Common myeloid progenitor, CD34-positive (primary cell): ENCODE data around the gene SNX24.
A peak's percentile ranks its signal among the peaks of the same experiment; 100 is the strongest.

Experiments used
- CTCF ChIA-PET: fragments of 350-600 bp; sonication (Branson Sonifier 250); formaldehyde crosslinking; loops from one replicate; lab custom pipeline; 2021; ENCODE audit warnings: antibody characterized with exemption; lab: Charles Lee
- POLR2A ChIA-PET: fragments of 350-600 bp; sonication (Branson Sonifier 250); formaldehyde crosslinking; loops from one replicate; lab custom pipeline; 2021; ENCODE audit warnings: antibody characterized with exemption; lab: Charles Lee
- DNase-seq, 3 donors: peaks; one replicate each; pipeline versions ENCODE4 v3.0.0 to v3.0.0-alpha.2; 2013
- H3K27ac ChIP-seq, 2 experiments: 1 replicate in 1 of 2; 2 replicates in 1 of 2; pipeline ENCODE4 v1.7.0; 2013; ENCODE audit warnings: inconsistent platforms in 2 of 2, low read length in 2 of 2, mild to moderate bottlenecking in 2 of 2, low read depth in 1 of 2, moderate library complexity in 1 of 2; ENCODE audit not compliant: severe bottlenecking in 2 of 2, insufficient read depth in 1 of 2, poor library complexity in 1 of 2
- H3K27me3 ChIP-seq, 5 experiments: replicated peaks in 2 of 5; 1 replicate in 3 of 5; 2 replicates in 2 of 5; pipeline versions ENCODE4 v1.6.1 to v1.7.0; 2013; ENCODE audit warnings: low read length in 4 of 5, mild to moderate bottlenecking in 2 of 5, moderate library complexity in 2 of 5, inconsistent platforms in 1 of 5; ENCODE audit not compliant: insufficient read depth in 5 of 5, control insufficient read depth in 4 of 5
- H3K36me3 ChIP-seq, 4 experiments: 1 replicate in 2 of 4; 2 replicates in 2 of 4; pipeline versions ENCODE4 v1.6.1 to v1.7.0; 2013; ENCODE audit warnings: low read length in 3 of 4, control low read depth in 1 of 4, mild to moderate bottlenecking in 1 of 4; ENCODE audit not compliant: control insufficient read depth in 4 of 4, insufficient read depth in 4 of 4
- H3K4me1 ChIP-seq, 4 experiments: 1 replicate in 3 of 4; 2 replicates in 1 of 4; pipeline versions ENCODE4 v1.6.1 to v1.7.1; 2013; ENCODE audit warnings: low read length in 3 of 4, mild to moderate bottlenecking in 3 of 4, control low read depth in 1 of 4, inconsistent platforms in 1 of 4, moderate library complexity in 1 of 4; ENCODE audit not compliant: control insufficient read depth in 4 of 4, insufficient read depth in 4 of 4; ENCODE audit errors: control extremely low read depth in 1 of 4
- H3K4me3 ChIP-seq, 7 experiments: 1 replicate in 4 of 7; 2 replicates in 3 of 7; pipeline versions ENCODE4 v1.5.1 to v1.7.0; 2013; ENCODE audit warnings: mild to moderate bottlenecking in 7 of 7, low read length in 6 of 7, moderate library complexity in 6 of 7, inconsistent platforms in 2 of 7, low read depth in 2 of 7, control low read depth in 1 of 7; ENCODE audit not compliant: insufficient read depth in 4 of 7, control insufficient read depth in 1 of 7; ENCODE audit errors: extremely low read depth in 1 of 7
- H3K9me3 ChIP-seq, 5 experiments: 1 replicate in 4 of 5; 2 replicates in 1 of 5; pipeline versions ENCODE4 v1.6.1 to v1.7.1; 2013; ENCODE audit warnings: low read length in 4 of 5, mild to moderate bottlenecking in 2 of 5, inconsistent platforms in 1 of 5, low read depth in 1 of 5, moderate library complexity in 1 of 5; ENCODE audit not compliant: control insufficient read depth in 4 of 5, insufficient read depth in 2 of 5; ENCODE audit errors: control extremely low read depth in 1 of 5
- WGBS: methylation state at CpG from one replicate; pipeline ENCODE4 v1.1.5; 2013; ENCODE audit not compliant: insufficient coverage; 5-methylcytosine and 5-hydroxymethylcytosine counted together

SNX24 gene

DNA sequence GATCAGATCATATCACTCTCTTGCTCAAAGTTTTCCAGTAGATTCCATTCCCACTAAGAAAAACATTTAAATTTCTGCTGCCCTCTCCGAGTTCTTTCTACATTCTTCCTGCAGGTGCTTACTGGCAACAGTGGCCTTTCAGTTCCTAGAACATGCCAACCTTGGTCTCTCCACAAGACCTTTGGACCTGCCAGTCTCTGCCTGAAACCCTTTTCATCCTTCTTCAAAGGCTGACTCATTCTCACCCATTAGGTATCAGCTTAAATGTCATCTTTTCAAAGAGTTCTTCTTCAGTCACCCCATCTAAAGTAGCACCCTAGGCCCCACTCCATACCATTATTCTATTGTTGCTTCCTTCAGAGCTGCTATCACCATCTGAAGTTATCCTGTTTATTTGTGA is 169.3 kb downstream of the SNX24 start:
- POLR2A ChIA-PET: no interaction called here
- no peaks in the 10 kb centered on the region for H3K4me1 ChIP-seq
- 91% methylated on average over 1 of the region's 1 CpG for WGBS
- no peak overlapping the region for H3K4me3 ChIP-seq
- DNase-seq: no peak
- no peaks in the 10 kb centered on the region for H3K9me3 ChIP-seq
- no peak overlapping the region for H3K27ac ChIP-seq
- H3K27me3 ChIP-seq: no peaks in the 10 kb centered on the region
- CTCF ChIA-PET: no interaction called here
- H3K36me3 ChIP-seq: no peaks in the 10 kb centered on the region

DNA sequence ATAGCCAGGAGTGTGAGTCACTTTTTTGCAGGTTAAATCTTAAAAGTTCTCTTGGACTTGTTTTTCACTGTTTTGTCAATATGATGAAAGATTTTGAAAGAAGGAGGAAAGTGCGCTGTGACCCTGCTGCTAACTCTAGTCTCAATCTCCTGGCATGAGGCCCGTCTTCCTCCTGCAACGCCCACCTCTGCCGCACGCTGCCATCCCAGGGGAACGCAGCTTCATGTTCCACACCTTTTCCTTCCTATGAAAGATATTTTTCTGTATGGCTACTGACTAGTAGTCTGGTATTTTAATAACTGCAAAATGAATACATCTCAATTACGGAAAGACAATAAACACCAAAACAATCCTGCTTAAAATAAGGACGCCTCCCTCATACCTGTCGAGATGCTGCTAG is 182.8 kb downstream of the SNX24 start:
- no peak for DNase-seq
- no peaks in the 10 kb centered on the region for H3K4me1 ChIP-seq
- no peak overlapping the region for H3K27ac ChIP-seq
- no peaks in the 10 kb centered on the region for H3K36me3 ChIP-seq
- POLR2A ChIA-PET: no interaction called here
- WGBS: 100% methylated on average over 2 of the region's 9 CpGs
- no peaks in the 10 kb centered on the region for H3K9me3 ChIP-seq
- CTCF ChIA-PET: no interaction called here
- H3K27me3 ChIP-seq: peaks cover 0 to 27% (median 14%) of the 10 kb centered on the region in 5 experiments
- no peak overlapping the region for H3K4me3 ChIP-seq

DNA sequence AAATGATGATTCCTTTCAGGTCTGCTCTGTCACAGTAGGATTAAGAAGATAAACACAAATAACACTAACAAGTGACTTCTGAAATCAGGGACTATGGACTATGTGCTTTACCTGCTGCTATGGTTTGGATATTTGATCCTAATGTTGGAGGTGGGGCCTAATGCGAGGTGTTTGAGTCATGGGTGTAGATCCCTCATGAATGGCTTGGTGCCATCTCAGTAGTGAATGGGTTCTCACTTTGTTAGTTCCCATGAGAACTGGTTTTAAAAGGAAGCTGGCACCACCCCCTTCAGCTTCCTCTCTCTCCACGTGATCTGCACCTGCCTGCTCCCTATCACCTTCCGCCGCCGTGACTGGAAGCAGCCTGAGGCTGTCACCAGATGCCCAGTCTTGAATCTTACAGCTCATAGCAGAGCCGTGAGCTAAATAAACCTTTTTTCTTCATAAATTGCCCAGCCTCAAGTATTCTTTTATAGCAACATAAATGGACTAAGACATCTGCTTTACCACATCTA is 187.8 kb downstream of the SNX24 start:
- Histone ChIP-seq H3K36me3 (no peaks in the 10 kb centered on the region), H3K27ac (no peak overlapping the region), H3K4me3 (no peak overlapping the region), H3K4me1 (peaks cover 0 to 21% (median 16%) of the 10 kb centered on the region in 4 experiments), H3K9me3 (no peaks in the 10 kb centered on the region), H3K27me3 (peaks cover 3 to 74% (median 36%) of the 10 kb centered on the region in 5 experiments)
- ChIA-PET CTCF (interaction anchor here (0.6 kb wide), 1 partner anchor 18 kb away, joined by 3 read pairs; no protein-coding TSS in a partner anchor), POLR2A (no interaction called here)
- WGBS: 75% methylated on average over 2 of the region's 6 CpGs
- DNase-seq: no peak

DNA sequence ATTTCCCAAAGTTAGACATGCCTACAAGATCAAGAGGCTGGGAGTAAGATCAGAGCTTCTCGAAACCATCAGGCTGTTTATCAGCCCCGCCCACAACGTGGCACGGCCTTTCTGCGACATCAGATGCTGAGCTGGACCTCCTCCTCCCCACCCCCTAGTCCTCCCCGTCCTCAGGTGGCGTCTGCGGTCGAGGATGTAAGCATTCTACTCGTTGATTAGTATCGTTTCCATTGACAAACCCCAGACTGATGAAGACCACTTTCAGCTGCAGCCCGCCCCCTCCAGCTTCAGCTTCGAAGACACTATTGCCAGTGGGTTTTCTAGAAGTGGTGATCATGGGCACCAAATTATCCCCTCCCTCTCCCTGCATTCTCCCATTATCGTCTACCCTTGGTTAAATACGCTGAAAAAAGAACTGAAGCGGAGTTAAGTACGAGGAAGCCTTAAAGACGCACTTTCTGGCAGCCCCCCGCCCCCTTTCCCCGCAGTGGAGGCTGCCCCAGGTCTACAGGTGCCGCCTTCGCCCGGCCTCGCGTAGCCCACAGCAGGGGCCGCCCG is 190.0 kb downstream of the SNX24 start:
- CTCF ChIA-PET: no interaction called here
- POLR2A ChIA-PET: no interaction called here
- WGBS: 1% methylated on average over 15 of the region's 27 CpGs
- H3K27ac ChIP-seq: no peak overlapping the region
- no peaks in the 10 kb centered on the region for H3K36me3 ChIP-seq
- H3K27me3 ChIP-seq: peaks cover 8 to 85% (median 49%) of the 10 kb centered on the region in 5 experiments
- peaks cover 0 to 21% (median 16%) of the 10 kb centered on the region in 4 experiments for H3K4me1 ChIP-seq
- H3K4me3 ChIP-seq: peak overlapping the region in 6 of 7 experiments; percentile 13 to 77 (median 66)
- peak in 2 of 3 donors; percentile 24 to 52 for DNase-seq
- H3K9me3 ChIP-seq: peaks cover 0 to 2% (median 0%) of the 10 kb centered on the region in 5 experiments

DNA sequence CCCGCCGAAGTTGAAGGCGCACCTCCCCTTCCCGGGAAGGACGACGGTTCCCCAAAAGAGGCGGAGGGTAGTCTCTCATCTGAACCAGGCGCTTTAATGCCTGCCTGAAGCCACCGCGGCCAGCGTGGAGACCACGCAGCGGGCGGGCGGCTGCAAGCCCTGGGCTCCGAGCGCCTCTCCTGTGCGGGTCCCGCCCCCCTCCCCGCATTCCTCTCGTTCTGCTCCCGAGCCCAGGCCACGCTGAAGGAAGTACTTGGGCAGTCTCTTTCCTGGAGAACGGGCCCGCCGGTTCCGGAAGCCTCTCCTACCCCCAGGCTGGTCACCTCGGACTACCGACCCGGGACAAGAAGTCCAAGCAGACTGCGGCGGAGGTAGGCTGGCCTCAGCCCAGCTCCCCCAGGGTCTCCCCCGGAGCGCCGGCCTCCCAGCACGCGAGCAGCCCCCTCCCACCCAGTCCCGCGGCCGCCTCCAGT is 190.5 kb downstream of the SNX24 start:
- POLR2A ChIA-PET: no interaction called here
- peaks cover 8 to 85% (median 49%) of the 10 kb centered on the region in 5 experiments for H3K27me3 ChIP-seq

DNA sequence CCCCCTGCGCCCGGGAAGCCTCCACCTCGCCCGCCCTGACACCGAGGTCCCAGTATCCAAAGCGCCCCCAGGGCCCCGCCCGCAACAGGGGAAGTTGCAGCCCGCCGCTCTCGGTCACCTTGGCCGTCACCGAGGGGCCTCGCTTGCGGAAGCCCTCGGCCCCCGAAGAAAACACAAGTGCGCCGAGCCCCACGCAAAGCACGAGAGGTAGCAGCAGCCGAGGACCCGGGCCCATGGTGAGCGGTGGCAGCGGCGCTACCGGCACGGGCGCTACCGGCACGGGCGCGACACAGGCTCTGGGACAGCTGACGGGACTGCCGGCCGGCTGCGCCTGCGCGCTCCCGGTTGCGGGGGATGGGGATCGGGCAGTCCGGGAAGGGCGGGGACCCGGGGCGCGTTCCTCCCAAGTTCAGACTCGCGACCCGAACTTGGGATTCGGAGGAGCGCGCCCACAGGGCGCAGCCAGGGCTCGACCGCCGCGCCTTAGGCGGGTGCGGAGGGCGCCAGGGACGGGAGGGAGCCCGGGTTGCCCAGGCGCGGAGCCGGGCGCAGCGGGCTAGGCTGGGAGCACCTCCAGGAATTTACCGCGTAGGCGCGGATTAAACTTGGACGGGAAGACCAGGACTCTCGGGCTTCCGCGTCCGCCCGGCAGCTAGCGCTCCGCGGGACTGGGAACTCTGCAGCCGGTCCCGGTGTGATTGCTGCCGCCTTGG is 191.1 kb downstream of the SNX24 start, which contains the start of gene PPIC:
Gene PPIC (minus strand): TSS at position 335 of the 713 bp plus-strand sequence. CDS start 100 bp downstream, at position 235.
- WGBS: under 1% methylated on average over 79 of the region's 84 CpGs
- Histone ChIP-seq H3K36me3 (no peaks in the 10 kb centered on the region), H3K4me1 (peaks cover 0 to 21% (median 16%) of the 10 kb centered on the region in 4 experiments), H3K9me3 (peaks cover 0 to 2% (median 0%) of the 10 kb centered on the region in 5 experiments), H3K27ac (no peak within 1 kb of the TSS), H3K4me3 (peak within 1 kb of the TSS; percentile 44 to 77 (median 65)), H3K27me3 (peaks cover 8 to 86% (median 45%) of the 10 kb centered on the region in 5 experiments)
- DNase-seq: peak in 2 of 3 donors; percentile 40 to 59
- ChIA-PET CTCF (no interaction called here), POLR2A (no interaction called here)

More for the DNA sequence above, 190.5 kb downstream of the SNX24 start:
- peak in 2 of 3 donors; percentile 13 to 33 for DNase-seq
- Histone ChIP-seq H3K9me3 (peaks cover 0 to 2% (median 0%) of the 10 kb centered on the region in 5 experiments), H3K36me3 (no peaks in the 10 kb centered on the region), H3K4me1 (peaks cover 0 to 21% (median 16%) of the 10 kb centered on the region in 4 experiments), H3K4me3 (peak overlapping the region; percentile 44 to 77 (median 65)), H3K27ac (no peak overlapping the region)
- CTCF ChIA-PET: no interaction called here
- under 1% methylated on average over 37 of the region's 40 CpGs for WGBS
